Gastroesophageal sphincter (tissue), 3 donors: Measurements from ENCODE around the gene CAMSAP1.

ENCODE experiments used
- EP300 ChIP-seq: sonication (generic); formaldehyde crosslinking; IDR thresholded peaks from one replicate; pipeline ENCODE4 v1.6.1; 2017; ENCODE audit warnings: antibody characterized with exemption, mild to moderate bottlenecking
- POLR2A ChIP-seq, 2 donors: fragments of 450-650 bp; IDR thresholded peaks; one replicate each; pipeline ENCODE4 v1.6.1; 2017; ENCODE audit warnings: antibody characterized with exemption in 2 of 2, mild to moderate bottlenecking in 2 of 2, moderate library complexity in 1 of 2
- POLR2AphosphoS5 ChIP-seq: sonication (generic); formaldehyde crosslinking; IDR thresholded peaks from one replicate; pipeline ENCODE4 v1.6.1; 2017; ENCODE audit warnings: antibody characterized with exemption
- TF ChIP-seq, protein P1 (sequence below), 4 experiments: fragments of 200-600 bp in 2 of 4; fragments of 450-650 bp in 2 of 4; sonication (generic) in 1 of 4; IDR thresholded peaks; one replicate each; pipeline ENCODE4 v1.5.1; 2017 to 2019; ENCODE audit warnings: antibody characterized with exemption in 4 of 4, mild to moderate bottlenecking in 2 of 4, moderate library complexity in 2 of 4

GRCh38 chr9:135804581-135805421 lies 102.5 kb downstream of the CAMSAP1 start:
- TF ChIP-seq, protein P1, sequence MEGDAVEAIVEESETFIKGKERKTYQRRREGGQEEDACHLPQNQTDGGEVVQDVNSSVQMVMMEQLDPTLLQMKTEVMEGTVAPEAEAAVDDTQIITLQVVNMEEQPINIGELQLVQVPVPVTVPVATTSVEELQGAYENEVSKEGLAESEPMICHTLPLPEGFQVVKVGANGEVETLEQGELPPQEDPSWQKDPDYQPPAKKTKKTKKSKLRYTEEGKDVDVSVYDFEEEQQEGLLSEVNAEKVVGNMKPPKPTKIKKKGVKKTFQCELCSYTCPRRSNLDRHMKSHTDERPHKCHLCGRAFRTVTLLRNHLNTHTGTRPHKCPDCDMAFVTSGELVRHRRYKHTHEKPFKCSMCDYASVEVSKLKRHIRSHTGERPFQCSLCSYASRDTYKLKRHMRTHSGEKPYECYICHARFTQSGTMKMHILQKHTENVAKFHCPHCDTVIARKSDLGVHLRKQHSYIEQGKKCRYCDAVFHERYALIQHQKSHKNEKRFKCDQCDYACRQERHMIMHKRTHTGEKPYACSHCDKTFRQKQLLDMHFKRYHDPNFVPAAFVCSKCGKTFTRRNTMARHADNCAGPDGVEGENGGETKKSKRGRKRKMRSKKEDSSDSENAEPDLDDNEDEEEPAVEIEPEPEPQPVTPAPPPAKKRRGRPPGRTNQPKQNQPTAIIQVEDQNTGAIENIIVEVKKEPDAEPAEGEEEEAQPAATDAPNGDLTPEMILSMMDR (IDR thresholded peaks at IDR 0.05) = no peak
- TF ChIP-seq POLR2AphosphoS5 (no peak), POLR2A (IDR thresholded peaks at IDR 0.05) (no peak), EP300 (no peak)
